GM12873 (cell line): ENCODE data around the gene STT3B.

ENCODE experiments used
- TF ChIP-seq, protein P1 (sequence below): IDR thresholded peaks from 2 replicates; pipeline ENCODE4 v1.5.1; 2012; ENCODE audit warnings: low read depth, mild to moderate bottlenecking, moderate library complexity, low read length, control low read depth; ENCODE audit not compliant: insufficient read depth; ENCODE audit errors: missing control alignments

Gene STT3B

GRCh38 chr3:31673950-31674349 lies 141.2 kb downstream of the STT3B start:
- TF ChIP-seq, protein P1, sequence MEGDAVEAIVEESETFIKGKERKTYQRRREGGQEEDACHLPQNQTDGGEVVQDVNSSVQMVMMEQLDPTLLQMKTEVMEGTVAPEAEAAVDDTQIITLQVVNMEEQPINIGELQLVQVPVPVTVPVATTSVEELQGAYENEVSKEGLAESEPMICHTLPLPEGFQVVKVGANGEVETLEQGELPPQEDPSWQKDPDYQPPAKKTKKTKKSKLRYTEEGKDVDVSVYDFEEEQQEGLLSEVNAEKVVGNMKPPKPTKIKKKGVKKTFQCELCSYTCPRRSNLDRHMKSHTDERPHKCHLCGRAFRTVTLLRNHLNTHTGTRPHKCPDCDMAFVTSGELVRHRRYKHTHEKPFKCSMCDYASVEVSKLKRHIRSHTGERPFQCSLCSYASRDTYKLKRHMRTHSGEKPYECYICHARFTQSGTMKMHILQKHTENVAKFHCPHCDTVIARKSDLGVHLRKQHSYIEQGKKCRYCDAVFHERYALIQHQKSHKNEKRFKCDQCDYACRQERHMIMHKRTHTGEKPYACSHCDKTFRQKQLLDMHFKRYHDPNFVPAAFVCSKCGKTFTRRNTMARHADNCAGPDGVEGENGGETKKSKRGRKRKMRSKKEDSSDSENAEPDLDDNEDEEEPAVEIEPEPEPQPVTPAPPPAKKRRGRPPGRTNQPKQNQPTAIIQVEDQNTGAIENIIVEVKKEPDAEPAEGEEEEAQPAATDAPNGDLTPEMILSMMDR = no peak

DNA sequence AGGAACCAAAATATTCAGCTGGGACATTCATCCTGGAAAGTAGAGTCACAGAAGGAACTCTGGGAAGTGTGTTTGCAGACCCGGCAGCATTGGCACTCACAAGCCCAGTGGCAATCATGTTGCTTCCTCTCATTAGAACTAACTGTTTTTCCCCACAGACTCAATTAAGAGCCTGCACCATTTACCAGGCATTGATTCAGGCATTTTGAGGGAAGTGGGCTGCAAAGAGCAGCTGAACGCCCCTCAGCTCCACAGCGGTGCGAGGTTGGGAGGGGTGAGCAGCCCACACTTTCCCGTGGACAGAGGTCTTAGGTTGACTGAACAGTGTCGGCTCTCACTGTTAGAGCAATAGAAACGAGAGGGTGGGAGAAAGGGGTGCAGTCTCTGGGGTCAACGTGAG lies 143.8 kb downstream of the STT3B start:
- TF ChIP-seq, protein P1 = no peak

- TF ChIP-seq, protein P1 = no peak
Measured at GRCh38 chr3:31680072-31680870, 147.5 kb downstream of the STT3B start.
